HG02852 (cell line): ENCODE results near the gene MTMR6.
"Not testable (repeated sequence)": the region's sequence is repeated elsewhere in the genome, so short reads cannot be mapped to it uniquely, and the experiment has no call there.

Experiments used
- ATAC-seq: cut with Tn5 transposase; IDR thresholded peaks from one replicate; pipeline ENCODE4 v1.9.1; 2021; ENCODE audit warnings: mild to moderate bottlenecking, moderate library complexity; ENCODE audit not compliant: unreplicated experiment

The MTMR6 gene

GRCh38 chr13:25286969-25287961, at the start of gene MTMR6:
Gene MTMR6 (minus strand): TSS chr13:25287488. CDS start chr13:25287247, 241 bp downstream.
- ATAC-seq = peak; percentile 93

GRCh38 chr13:25335856-25336255, 48.6 kb upstream of the MTMR6 start:
- ATAC-seq = no peak

- ATAC-seq = no peak
These were observed 43.3 kb upstream of the MTMR6 start for GRCh38 chr13:25330541-25330940.

GRCh38 chr13:25329706-25330105, 42.4 kb upstream of the MTMR6 start:
- no peak for ATAC-seq

DNA sequence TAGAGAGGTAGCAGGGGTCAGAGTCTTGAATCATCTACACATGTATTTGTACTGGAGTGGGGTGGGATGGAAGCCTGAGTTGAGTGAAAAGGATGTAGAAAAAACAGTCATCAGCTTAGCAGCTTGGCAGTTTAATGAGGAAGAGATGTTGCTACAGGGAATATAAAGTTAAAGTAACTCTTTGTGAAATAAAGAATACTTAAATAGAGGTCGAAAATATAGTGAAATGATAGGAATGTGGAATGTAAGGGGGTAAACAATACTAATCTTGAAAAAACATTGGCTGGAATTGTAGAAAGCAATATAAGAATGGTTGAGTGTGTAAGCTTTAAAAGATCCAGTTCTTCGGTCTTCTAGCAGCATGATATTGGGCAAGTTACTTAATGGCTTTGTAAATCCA, 36.8 kb upstream of the MTMR6 start:
- no peak for ATAC-seq

DNA sequence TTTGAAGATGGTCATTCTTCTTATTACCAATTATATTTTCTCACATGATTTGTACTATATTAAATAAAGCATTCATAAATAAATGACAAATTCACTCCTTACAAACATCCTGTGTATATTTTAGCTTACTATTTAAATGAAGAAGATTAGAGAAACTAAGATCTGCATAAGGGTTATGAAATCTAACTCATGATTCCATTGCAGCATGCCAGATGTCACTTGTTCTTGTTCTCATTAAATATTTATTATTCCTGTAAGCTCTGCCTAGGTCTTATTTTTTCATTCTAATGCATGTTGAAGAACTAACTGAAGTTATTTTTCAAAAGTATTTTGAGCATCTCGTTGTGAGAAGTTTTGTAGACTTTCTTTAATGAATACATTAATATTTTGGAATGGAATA, 32.5 kb upstream of the MTMR6 start:
- ATAC-seq = no peak

DNA sequence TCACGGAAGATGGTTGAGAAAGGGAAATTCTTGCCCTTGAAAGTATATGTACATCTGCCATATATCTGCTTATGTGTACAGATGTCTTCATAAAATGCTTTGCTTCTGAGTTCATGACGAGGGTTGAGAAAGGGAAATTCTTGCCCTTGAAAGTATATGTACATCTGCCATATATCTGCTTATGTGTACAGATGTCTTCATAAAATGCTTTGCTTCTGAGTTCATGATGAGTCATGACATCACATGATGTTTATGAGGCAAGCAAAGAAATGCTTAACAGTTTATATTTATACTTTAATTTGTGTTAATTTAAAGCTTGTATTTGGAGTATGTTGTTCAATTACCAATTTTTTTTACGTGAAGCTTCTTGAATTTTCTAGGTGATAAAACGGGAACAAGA, 31.7 kb upstream of the MTMR6 start:
- ATAC-seq = not testable (repeated sequence)

GRCh38 chr13:25310891-25311290, 23.6 kb upstream of the MTMR6 start:
- no peak for ATAC-seq

GRCh38 chr13:25306671-25307464, 19.6 kb upstream of the MTMR6 start:
- ATAC-seq = no peak

GRCh38 chr13:25302121-25302520, 14.8 kb upstream of the MTMR6 start:
- no peak for ATAC-seq

DNA sequence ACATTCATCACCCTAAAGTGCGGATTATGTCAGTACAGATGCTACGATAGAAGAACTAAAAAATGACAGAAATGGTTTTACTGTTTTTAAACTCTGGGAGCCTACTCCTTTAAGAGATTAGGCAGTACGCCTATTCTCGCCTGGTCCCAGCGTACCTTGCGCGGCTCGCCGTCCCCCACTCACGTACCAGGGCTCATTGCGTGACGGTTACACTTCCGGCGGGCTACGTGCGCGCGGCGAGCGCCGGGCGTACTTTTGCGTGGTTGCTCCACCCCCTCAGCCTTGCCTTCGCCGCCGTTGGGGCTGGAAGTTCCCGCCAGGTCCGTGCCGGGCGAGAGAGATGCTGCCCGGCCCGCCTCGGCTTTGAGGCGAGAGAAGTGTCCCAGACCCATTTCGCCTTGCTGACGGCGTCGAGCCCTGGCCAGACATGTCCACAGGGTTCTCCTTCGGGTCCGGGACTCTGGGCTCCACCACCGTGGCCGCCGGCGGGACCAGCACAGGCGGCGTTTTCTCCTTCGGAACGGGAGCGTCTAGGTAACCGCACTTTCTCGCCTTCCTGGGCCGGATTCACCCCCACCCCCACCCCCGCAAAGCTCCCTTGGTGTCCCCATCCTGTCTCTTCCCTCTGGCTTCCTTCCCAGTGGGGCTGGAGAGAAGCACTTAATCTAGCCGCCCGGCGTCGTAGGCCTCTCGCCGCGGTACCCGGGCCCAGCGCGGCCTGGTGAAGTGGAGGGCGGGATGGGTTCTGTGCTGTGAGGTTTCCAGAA, 14.2 kb upstream of the MTMR6 start, which contains the start of gene NUP58:
Gene NUP58 (plus strand): TSS at position 279 of the 767 bp plus-strand sequence. CDS start 149 bp downstream, at position 428.
- ATAC-seq = peak; percentile 99

DNA sequence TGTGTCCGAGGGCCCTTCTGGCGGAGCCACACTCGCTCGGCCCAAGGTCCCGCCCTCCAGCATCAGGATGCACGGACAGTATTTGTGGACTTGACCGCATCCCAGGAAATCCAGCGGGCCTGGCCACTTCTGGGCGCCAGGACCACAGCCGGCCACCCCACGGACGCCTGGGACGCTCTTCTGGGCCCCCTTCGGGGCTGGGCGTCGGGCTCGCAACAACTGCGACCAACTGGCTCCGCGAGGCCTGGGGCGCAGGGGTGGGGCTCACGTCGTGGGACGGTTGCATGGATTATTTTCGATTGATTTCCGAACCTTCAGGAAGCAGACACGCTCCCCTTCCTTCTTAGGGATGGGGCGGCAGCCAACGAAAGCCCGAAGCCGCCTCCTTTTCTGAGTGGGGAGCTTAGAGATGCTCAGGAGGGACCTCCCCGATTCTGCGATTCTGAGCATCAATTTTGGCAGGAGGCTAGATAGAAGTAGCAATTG, 13.6 kb upstream of the MTMR6 start:
- ATAC-seq = peak; percentile 16

- no peak for ATAC-seq
These were observed 8.4 kb upstream of the MTMR6 start for GRCh38 chr13:25295701-25296100.

GRCh38 chr13:25295228-25295627, 7.9 kb upstream of the MTMR6 start:
- ATAC-seq = no peak

- no peak for ATAC-seq
These were observed 5.0 kb upstream of the MTMR6 start for GRCh38 chr13:25292301-25292700.

DNA sequence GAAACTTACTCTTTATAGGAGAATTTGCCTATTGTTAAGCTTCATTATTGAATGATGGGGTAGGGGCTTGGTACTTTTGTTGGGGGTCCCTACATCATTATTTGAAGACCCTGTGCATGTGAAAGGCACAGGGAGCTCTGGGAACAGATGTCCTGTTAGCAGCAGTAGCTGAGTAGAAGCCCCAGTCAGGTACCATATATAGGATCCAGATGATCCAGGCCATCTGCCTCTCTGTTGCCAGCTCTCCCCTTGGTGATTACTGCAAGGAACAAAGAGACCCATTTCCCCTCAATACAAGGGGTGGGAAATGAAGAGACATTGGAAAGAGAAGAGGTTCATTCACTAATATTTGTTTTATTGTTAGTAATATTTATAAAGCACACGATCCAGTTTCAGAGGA, 4.4 kb upstream of the MTMR6 start:
- ATAC-seq = no peak

GRCh38 chr13:25288966-25289365, 1.7 kb upstream of the MTMR6 start:
- ATAC-seq = no peak

DNA sequence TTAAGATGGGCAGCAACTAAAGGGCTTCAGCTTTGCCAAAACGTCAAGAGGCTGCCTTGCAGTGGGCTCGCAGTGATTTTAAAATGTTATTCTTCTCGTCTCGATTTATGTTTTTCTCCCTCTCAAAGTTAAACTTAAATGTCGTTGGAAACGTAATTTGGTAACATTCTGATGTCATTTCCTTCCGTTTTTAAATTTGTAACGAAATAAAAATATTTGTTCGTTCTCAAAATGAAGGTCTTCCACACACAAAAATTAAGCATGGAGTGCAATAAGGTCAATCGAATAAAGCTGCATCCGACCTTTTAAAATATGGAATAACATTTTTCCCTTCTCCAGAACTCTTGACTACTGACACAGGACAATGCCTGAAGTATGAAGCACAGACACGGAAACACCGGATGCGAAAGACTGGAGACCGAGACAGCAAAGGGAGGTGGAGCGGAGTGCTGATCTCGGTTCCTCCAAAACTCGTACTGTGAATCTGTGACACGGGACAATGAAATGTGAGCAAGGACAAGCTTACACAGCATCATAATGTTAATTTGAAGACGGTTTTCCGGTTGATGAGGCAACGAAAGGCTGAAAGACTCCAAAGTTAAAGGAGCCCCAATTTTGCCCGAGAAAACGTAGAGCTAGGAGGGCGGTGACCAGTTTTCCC, 850 bp downstream of the MTMR6 start:
- ATAC-seq = peak; percentile 37

DNA sequence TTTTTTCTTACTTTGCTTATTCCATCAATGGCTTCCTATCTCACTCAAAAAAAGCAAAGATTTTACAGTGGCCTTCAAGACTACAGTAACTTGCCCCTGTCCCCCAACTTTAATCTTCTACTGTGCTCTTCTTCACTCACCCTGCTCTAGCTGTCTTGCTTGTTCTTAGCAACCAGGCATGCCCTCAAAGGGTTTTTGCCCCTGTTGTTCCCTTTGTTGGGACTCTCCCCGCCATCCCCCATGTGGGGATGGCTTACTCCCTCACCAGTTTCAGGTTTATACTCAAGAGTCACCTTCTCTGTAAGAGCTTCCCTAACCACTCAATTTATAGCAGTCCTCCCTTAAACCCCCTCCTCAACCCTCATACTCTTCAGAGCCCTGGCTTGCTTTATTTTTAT, 5.4 kb downstream of the MTMR6 start:
- peak; percentile 23 for ATAC-seq
